ENCODE results near the gene ARHGAP15.

DNA sequence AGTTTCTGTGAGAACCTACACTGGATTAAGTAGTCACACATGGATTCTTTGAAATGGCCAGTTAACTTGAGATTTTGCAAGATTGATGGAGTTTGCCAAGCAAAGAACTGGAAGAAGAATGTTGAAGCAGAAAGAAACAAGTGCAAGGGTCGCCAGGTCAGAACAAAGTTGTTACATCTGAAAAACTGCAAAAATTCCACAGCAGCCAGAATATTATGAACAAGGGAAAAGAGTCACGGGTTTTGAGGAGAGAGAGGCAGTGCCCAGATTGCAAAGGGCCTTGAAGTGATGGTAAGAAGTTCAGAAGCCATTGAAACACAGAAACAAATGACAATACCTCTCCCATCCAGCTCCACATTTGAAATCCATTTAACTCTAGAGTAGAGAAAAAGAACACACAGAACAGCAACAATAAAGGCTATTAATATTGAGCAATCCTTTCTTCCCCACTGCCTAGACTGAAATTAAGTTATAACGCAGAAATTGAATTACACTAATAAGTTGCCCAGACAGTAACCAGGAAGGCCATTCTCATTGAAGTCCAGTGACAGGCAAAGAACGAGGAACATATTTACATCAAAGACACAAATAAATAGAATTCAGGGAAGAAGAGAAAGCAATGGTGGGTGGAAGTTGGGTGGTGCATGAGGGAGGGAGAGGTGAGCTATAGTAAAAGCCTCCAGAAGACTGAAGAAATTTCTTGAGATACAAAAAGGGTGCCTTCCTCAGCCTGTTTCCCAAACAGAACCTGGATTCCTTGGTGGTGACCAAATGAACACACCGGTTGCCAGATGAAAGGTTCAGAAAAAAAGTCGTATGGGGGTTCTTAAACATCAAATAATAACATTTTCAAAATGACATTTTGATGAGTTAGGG is 80.6 kb downstream of the ARHGAP15 start:
- TF ChIP-seq CTCF (IDR thresholded peaks at IDR 0.05; ENCODE audit: insufficient read depth, low read length, poor library complexity, severe bottlenecking) (no peak), EZH2phosphoT487 (conservative IDR thresholded peaks at IDR 0.05; ENCODE audit: low read length) (no peak)

Data from SU-DHL-6 (cell line).